Stimulated activated CD8-positive, alpha-beta memory T cell treated with anti-CD3 and anti-CD28 coated beads, Interleukin-12 subunit alpha, Interleukin-12 subunit beta, amount 100 ng/mL, for 24 hours (primary cell): ENCODE measurements around the gene SENP5.
"Not testable (repeated sequence)": the region's sequence is repeated elsewhere in the genome, so short reads cannot be mapped to it uniquely, and the experiment has no call there.

Source experiments
- DNase-seq: peaks from one replicate; pipeline ENCODE4 v3.0.0-alpha.2; 2020; ENCODE audit errors: extremely low read depth

Gene SENP5

GRCh38 chr3:196941729-196942225 lies 74.1 kb downstream of the SENP5 start:
- DNase-seq, result peak; percentile 19

- DNase-seq, result peak; percentile 100
Measured at GRCh38 chr3:196942226-196942914, 74.7 kb downstream of the SENP5 start, which contains the start of gene NCBP2. Gene NCBP2, minus strand, starts transcription at chr3:196942528. Its CDS starts 25 bp downstream, at chr3:196942503.

DNA sequence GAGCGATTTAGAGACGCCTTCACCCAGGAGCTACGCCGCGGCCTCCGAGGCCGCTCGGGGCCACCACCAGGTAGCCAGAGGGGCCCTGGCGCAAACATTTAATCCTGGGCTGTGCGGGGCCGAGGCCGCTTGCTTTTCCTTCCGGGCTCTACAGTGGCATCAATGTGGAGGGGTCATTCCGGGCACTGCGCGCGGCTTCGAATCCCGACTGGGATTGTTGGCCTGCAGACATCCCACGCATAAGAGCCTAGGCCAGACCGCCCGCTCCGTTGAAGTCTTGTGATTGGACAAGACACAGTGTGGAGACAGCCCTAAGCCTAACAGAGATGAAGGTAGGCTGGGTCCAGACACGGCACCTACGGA lies 75.2 kb downstream of the SENP5 start:
- peak; percentile 3 for DNase-seq

DNA sequence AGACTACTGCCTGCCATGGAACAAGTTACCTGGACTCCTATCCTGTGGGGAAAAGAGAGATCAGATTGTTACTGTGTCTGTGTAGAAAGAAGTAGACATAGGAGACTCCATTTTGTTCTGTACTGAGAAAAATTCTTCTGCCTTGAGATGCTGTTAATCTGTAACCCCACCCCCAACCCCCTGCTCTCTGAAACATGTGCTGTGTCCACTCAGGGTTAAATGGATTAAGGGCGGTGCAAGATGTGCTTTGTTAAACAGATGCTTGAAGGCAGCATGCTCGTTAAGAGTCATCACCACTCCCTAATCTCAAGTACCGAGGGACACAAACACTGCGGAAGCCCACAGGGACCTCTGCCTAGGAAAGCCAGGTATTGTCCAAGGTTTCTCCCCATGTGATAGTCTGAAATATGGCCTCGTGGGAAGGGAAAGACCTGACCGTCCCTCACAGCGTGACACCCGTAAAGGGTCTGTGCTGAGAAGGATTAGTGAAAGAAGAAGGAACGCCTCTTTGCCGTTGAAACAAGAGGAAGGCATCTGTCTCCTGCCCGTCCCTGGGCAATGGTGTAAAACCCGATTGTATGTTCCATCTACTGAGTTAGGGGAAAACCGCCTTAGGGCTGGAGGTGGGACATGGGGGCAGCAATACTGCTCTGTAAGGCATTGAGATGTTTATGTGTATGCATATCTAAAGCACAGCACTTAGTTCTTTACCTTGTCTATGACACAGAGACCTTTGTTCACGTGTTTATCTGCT lies 76.5 kb downstream of the SENP5 start:
- DNase-seq, result not testable (repeated sequence)

- no peak for DNase-seq
Measured at GRCh38 chr3:196947136-196947859, 79.6 kb downstream of the SENP5 start.

DNA sequence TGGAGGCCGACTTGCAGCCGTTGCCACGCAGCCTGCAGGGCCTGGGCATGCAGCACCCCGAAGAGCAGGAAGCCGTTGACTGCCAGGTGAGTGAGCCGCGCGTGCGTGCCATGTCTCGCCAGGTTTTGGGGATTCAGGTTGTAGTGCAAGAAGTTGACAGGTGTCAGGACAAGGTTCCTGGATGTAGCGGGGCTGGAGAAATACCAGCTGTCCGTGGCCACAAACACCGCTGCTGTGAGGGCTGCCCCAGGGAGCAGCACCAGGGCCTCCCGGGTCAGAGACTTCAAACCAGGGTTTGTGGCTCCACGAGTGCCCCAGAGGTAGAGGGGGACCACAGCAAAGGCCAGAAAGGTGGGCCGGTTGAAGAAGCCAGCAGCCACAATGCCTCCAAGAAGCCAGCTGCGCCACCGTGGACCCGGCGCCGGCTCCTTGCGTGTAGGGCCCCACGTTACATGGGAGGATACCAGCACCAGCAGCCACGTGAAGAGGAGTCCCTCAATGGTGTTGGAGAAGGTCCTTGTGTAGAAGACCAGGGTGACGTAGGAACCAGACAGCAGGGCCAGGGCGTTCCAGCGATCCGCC lies 80.2 kb downstream of the SENP5 start:
- DNase-seq, result no peak

GRCh38 chr3:196948442-196949284 lies 80.9 kb downstream of the SENP5 start:
- DNase-seq, result no peak

- DNase-seq, result no peak
Measured at GRCh38 chr3:196949285-196949619, 81.5 kb downstream of the SENP5 start.

GRCh38 chr3:196949750-196950149 lies 82.0 kb downstream of the SENP5 start:
- no peak for DNase-seq

DNA sequence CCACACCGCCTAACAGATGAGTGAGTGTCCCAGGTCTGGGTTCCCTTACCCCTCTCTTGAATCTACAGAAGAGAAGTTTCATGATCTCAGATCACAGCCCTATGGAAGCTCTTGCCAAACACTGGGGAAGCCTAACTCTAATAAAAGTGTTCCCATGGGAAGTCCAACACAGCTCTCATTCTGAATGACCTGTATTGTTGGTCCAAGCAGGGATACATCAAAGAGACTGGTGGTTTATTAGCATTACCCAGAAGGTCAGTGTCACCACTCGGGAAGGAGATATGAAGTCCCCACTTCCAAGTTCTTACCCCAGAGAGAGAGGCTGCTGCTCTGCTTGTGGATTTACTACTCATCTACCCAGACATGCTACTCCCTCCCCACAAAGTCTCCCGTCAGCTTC lies 83.7 kb downstream of the SENP5 start:
- no peak for DNase-seq

DNA sequence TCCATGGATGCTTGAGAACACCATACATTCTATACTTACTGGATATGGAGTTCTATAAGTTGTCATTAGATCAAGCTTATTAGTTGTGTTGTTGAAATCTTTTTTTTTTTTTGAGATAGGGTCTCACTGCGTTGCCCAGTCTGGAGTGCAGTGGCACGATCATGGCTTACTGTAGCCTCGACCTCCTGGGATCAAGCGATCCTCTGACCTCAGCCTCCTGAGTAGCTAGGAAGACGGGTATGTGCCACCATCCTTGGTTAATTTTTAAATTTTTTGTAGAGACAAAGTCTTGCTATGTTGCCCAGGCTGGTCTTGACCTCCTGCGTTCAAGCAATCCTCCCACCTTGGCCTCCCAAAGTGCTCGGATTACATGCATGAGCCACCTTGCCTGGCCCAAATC lies 87.1 kb downstream of the SENP5 start:
- no peak for DNase-seq

GRCh38 chr3:196962108-196962929 lies 94.6 kb downstream of the SENP5 start:
- no peak for DNase-seq

DNA sequence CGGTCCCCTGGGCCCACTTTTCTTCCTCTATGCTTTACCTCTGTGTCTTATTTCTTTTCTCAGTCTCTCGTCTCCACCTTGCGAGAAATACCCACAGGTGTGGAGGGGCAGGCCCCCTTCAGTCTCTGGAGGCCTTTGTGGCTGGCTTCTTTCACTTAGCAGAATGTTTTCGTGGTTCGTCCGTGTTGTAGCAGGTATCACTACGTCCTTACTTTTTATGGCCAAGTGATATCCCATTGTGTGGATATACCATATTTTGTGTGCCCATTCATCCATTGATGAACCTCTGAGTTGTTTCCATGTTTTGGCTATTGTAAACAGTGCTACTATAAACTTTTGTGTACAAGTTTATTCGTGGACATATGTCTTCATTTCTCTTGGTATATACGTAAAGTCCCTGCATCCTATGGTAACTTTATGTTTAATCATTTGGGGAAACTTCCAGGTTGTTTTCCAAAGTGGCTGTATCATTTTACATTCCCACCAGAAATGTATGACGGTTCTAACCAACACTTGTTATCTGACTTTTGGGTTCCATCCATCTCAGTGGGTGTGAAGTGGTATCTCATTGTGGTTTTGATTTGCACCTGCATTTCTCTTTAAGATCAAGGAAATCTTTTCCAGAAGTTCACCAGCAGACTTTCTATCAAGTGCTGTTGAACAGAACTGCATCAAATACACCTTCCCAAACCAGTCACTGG lies 95.4 kb downstream of the SENP5 start:
- no peak for DNase-seq

- no peak for DNase-seq
Measured at GRCh38 chr3:196963631-196963953, 95.9 kb downstream of the SENP5 start.

- DNase-seq, result no peak
Measured at GRCh38 chr3:196965112-196965803, 97.5 kb downstream of the SENP5 start.

- DNase-seq, result no peak
Measured at GRCh38 chr3:196965804-196966173, 98.1 kb downstream of the SENP5 start.

DNA sequence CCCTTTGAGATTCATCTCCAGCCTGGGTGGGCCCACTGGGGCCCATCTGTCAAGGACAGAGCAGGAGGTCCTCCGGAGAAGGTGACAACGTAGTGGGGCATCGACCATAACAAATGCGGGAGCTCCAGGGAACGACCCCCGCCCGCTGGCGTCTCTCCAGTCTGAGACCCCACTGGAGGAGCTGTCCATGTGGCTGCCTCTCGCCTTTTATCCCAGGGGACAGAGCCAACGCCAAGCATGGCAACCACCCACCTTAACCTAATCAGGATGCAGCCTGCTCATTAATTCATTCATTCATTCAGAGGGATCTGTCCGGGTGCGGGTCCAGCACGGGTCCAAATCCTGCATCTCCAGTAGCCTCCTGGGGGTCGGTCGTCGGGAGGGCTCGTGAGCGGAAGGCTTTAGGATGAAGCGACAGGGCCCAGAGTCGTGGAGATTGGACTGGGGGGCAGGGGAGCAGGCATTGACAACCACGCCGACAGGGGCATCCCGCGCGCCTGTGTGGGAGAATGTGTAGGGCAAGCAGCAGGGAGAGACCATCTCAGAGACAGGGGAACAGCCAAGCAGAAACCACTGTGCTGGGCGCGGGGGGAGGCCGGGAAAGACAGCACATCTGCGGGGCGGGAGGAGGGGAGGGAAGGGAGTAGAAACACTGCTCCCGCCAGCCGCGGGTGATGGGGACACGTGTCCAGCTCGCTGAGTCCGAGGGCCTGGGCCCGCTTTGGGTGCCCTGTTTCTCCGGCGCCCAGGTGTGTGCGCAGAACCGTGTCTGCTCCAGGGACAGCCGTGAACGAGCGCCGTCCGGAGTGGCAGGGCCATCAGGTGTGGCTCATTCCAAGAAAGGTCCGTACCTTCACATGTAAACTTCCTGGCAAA lies 99.0 kb downstream of the SENP5 start:
- DNase-seq, result no peak
